Mammary epithelial cell (primary cell): ENCODE results near the gene BRCA1.

Source experiments
- CTCF ChIP-seq, 2 donors: IDR thresholded peaks in 1 of 2; conservative IDR thresholded peaks in 1 of 2; 2 replicates each; pipeline ENCODE4 v1.5.1; 2011 to 2012; ENCODE audit warnings: inconsistent platforms in 2 of 2, low read length in 2 of 2, mild to moderate bottlenecking in 2 of 2, control low read depth in 1 of 2, low read depth in 1 of 2; ENCODE audit not compliant: insufficient read depth in 1 of 2; ENCODE audit errors: extremely low read depth in 1 of 2
- EZH2 ChIP-seq: IDR thresholded peaks from 2 replicates; pipeline ENCODE4 v1.6.1; 2012; ENCODE audit warnings: low read length, inconsistent platforms, borderline replicate concordance

GRCh38 chr17:43068570-43069367 lies 56.4 kb downstream of the BRCA1 start:
- no peak for TF ChIP-seq CTCF (conservative IDR thresholded peaks at IDR 0.05 in 1 of 2, IDR thresholded peaks at IDR 0.05 in 1 of 2; ENCODE audit: extremely low read depth in 1 of 2, insufficient read depth in 1 of 2, low read depth in 1 of 2, low read length in 2 of 2)
- no peak for TF ChIP-seq EZH2
